Neutrophil (primary cell): ENCODE measurements around the gene LRRK1.

Source experiments
- H3K27ac ChIP-seq: fragments of 200-600 bp; sonication (generic); 2 replicates; pipeline ENCODE4 v1.5.1; 2016; ENCODE audit warnings: mild to moderate bottlenecking, moderate library complexity
- H3K27me3 ChIP-seq: fragments of 200-600 bp; sonication (generic); 2 replicates; pipeline ENCODE4 v1.6.0; 2016; ENCODE audit warnings: mild to moderate bottlenecking
- H3K36me3 ChIP-seq: fragments of 200-600 bp; sonication (generic); 2 replicates; pipeline ENCODE4 v1.5.1; 2017
- H3K4me1 ChIP-seq, 2 experiments: fragments of 200-600 bp in 1 of 2; sonication (generic) in 1 of 2; 1 replicate in 1 of 2; 2 replicates in 1 of 2; pipeline versions ENCODE4 v1.5.1 to v1.6.1; 2013 to 2016; ENCODE audit warnings: low read depth in 1 of 2, low read length in 1 of 2, mild to moderate bottlenecking in 1 of 2, moderate library complexity in 1 of 2; ENCODE audit not compliant: control insufficient read depth in 1 of 2, insufficient read depth in 1 of 2
- H3K4me3 ChIP-seq, 2 experiments: fragments of 200-600 bp in 1 of 2; sonication (generic) in 1 of 2; 1 replicate in 1 of 2; 2 replicates in 1 of 2; pipeline ENCODE4 v1.5.1; 2013 to 2016; ENCODE audit warnings: low read depth in 1 of 2, low read length in 1 of 2, mild to moderate bottlenecking in 1 of 2, moderate library complexity in 1 of 2
- H3K9me3 ChIP-seq: fragments of 200-600 bp; sonication (generic); 2 replicates; pipeline ENCODE4 v1.5.1; 2016
- CTCF ChIP-seq: fragments of 200-600 bp; sonication (generic); IDR thresholded peaks from 2 replicates; pipeline ENCODE4 v1.5.1; 2016; ENCODE audit warnings: antibody characterized with exemption

LRRK1 gene

GRCh38 chr15:101001056-101001455 is 81.9 kb downstream of the LRRK1 start:
- peaks cover 9 to 10% of the 10 kb centered on the region in 2 experiments for H3K4me1 ChIP-seq
- no peaks in the 10 kb centered on the region for H3K27me3 ChIP-seq
- no peak overlapping the region for H3K4me3 ChIP-seq
- no peak for TF ChIP-seq CTCF
- H3K9me3 ChIP-seq: no peaks in the 10 kb centered on the region
- no peak overlapping the region for H3K27ac ChIP-seq
- peaks cover 37% of the 10 kb centered on the region for H3K36me3 ChIP-seq

GRCh38 chr15:101001796-101002195 is 82.6 kb downstream of the LRRK1 start:
- H3K36me3 ChIP-seq: peaks cover 31% of the 10 kb centered on the region
- no peaks in the 10 kb centered on the region for H3K9me3 ChIP-seq
- H3K4me3 ChIP-seq: no peak overlapping the region
- peaks cover 10 to 11% of the 10 kb centered on the region in 2 experiments for H3K4me1 ChIP-seq
- H3K27ac ChIP-seq: no peak overlapping the region
- H3K27me3 ChIP-seq: no peaks in the 10 kb centered on the region
- no peak for TF ChIP-seq CTCF

GRCh38 chr15:101003081-101003480 is 83.9 kb downstream of the LRRK1 start:
- H3K27me3 ChIP-seq: no peaks in the 10 kb centered on the region
- H3K9me3 ChIP-seq: no peaks in the 10 kb centered on the region
- no peak overlapping the region for H3K4me3 ChIP-seq
- peaks cover 23 to 24% of the 10 kb centered on the region in 2 experiments for H3K4me1 ChIP-seq
- no peak for TF ChIP-seq CTCF
- H3K36me3 ChIP-seq: peaks cover 22% of the 10 kb centered on the region
- peak overlapping the region; percentile 51 for H3K27ac ChIP-seq

GRCh38 chr15:101003706-101004105 is 84.5 kb downstream of the LRRK1 start:
- Histone ChIP-seq H3K4me3 (no peak overlapping the region), H3K27ac (peak overlapping the region; percentile 51), H3K27me3 (no peaks in the 10 kb centered on the region), H3K36me3 (peaks cover 22% of the 10 kb centered on the region), H3K4me1 (peaks cover 29 to 30% of the 10 kb centered on the region in 2 experiments), H3K9me3 (no peaks in the 10 kb centered on the region)
- no peak for TF ChIP-seq CTCF

- peaks cover 25% of the 10 kb centered on the region for H3K36me3 ChIP-seq
- no peak overlapping the region for H3K27ac ChIP-seq
- H3K27me3 ChIP-seq: no peaks in the 10 kb centered on the region
- H3K9me3 ChIP-seq: no peaks in the 10 kb centered on the region
- H3K4me3 ChIP-seq: no peak overlapping the region
- peaks cover 30 to 31% of the 10 kb centered on the region in 2 experiments for H3K4me1 ChIP-seq
- TF ChIP-seq CTCF: no peak
These were observed 85.3 kb downstream of the LRRK1 start for GRCh38 chr15:101004500-101004899.
